Stimulated activated CD4-positive, alpha-beta T cell treated with anti-CD3 and anti-CD28 coated beads, Interleukin-2, amount 100 ng/mL, for 48 hours (primary cell): Measurements from ENCODE around the gene EPG5.
"Not testable (repeated sequence)": the region's sequence is repeated elsewhere in the genome, so short reads cannot be mapped to it uniquely, and the experiment has no call there.

ENCODE experiments used
- DNase-seq, 2 donors: peaks; one replicate each; pipeline ENCODE4 v3.0.0-alpha.2; 2020

The EPG5 gene

GRCh38 chr18:45836242-45837205 lies 130.6 kb downstream of the EPG5 start:
- DNase-seq = no peak

- no peak for DNase-seq
Measured at GRCh38 chr18:45835057-45835636, 132.0 kb downstream of the EPG5 start.

- DNase-seq = no peak
Measured at GRCh38 chr18:45834306-45834705, 132.8 kb downstream of the EPG5 start.

GRCh38 chr18:45833846-45834245 lies 133.3 kb downstream of the EPG5 start:
- no peak for DNase-seq

GRCh38 chr18:45830917-45831316 lies 136.2 kb downstream of the EPG5 start:
- no peak for DNase-seq

- no peak for DNase-seq
Measured at GRCh38 chr18:45829855-45830254, 137.3 kb downstream of the EPG5 start.

- no peak for DNase-seq
Measured at GRCh38 chr18:45828917-45829811, 138.0 kb downstream of the EPG5 start.

- not testable (repeated sequence) for DNase-seq
Measured at GRCh38 chr18:45826716-45827115, 140.4 kb downstream of the EPG5 start.

GRCh38 chr18:45826084-45826483 lies 141.0 kb downstream of the EPG5 start:
- DNase-seq = no peak

GRCh38 chr18:45825258-45826044 lies 141.7 kb downstream of the EPG5 start, which contains the start of gene SIGLEC15:
SIGLEC15 (plus strand) TSS chr18:45825675; CDS start chr18:45825729, 54 bp downstream.
- DNase-seq = no peak

GRCh38 chr18:45821711-45822110 lies 145.4 kb downstream of the EPG5 start:
- no peak for DNase-seq

- no peak for DNase-seq
Measured at GRCh38 chr18:45821026-45821425, 146.1 kb downstream of the EPG5 start.

- no peak for DNase-seq
Measured at GRCh38 chr18:45820106-45820745, 146.9 kb downstream of the EPG5 start.

- DNase-seq = not testable (repeated sequence)
Measured at GRCh38 chr18:45818765-45819164, 148.4 kb downstream of the EPG5 start.

- no peak for DNase-seq
Measured at GRCh38 chr18:45817543-45817942, 149.6 kb downstream of the EPG5 start.

- not testable (repeated sequence) for DNase-seq
Measured at GRCh38 chr18:45814733-45815132, 152.4 kb downstream of the EPG5 start.

GRCh38 chr18:45807144-45807543 lies 160.0 kb downstream of the EPG5 start:
- peak in 1 of 2 donors; percentile 13 for DNase-seq

GRCh38 chr18:45806226-45806625 lies 160.9 kb downstream of the EPG5 start:
- DNase-seq = no peak

- DNase-seq = no peak
Measured at GRCh38 chr18:45805551-45805950, 161.6 kb downstream of the EPG5 start.

- no peak for DNase-seq
Measured at GRCh38 chr18:45802814-45803492, 164.2 kb downstream of the EPG5 start.

- DNase-seq = no peak
Measured at GRCh38 chr18:45801416-45802004, 165.6 kb downstream of the EPG5 start.
